ENCODE measurements around the gene MALRD1.
"Not testable (repeated sequence)": the region's sequence is repeated elsewhere in the genome, so short reads cannot be mapped to it uniquely, and the experiment has no call there.

The MALRD1 gene

DNA sequence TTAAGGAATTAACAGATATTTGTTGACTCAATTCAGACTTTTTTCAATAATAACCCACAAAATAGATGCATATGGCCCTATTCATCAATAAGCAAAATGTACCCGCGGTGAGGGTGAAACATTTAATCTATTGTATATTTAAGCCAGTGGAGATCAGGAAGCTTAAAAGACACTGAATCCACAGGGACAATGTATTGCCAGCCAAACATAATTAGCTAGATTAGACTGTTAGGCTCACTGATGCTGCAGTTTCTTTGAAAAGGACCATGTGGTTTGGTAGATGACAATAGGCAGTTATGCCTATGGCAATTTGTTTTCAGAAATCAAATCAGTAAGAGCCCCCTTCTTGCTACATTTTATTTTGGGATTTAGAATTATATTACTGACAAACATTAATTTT is 680.4 kb downstream of the MALRD1 start:
- CTCF ChIA-PET, result interaction anchor here (1.2 to 1.5 kb wide), 4 partner anchors 11 to 60 kb away, joined by 3 to 4 read pairs (median 3); no protein-coding TSS in a partner anchor
- no peaks in the 10 kb centered on the region for H3K36me3 ChIP-seq (ENCODE audit: control insufficient read depth in 4 of 4, insufficient read depth in 4 of 4, low read length in 3 of 4)
- peak overlapping the region in 1 of 7 experiments; percentile 30 for H3K4me3 ChIP-seq (ENCODE audit: control insufficient read depth in 1 of 7, extremely low read depth in 1 of 7, insufficient read depth in 4 of 7, low read depth in 2 of 7, low read length in 6 of 7)
- POLR2A ChIA-PET, result interaction anchor here (1.5 kb wide), 1 partner anchor 86 kb away, joined by 5 read pairs; no protein-coding TSS in a partner anchor
- no CpG with 5 or more reads among the region's 2 CpGs for WGBS (ENCODE audit: insufficient coverage)
- H3K9me3 ChIP-seq (ENCODE audit: control extremely low read depth in 1 of 5, control insufficient read depth in 4 of 5, insufficient read depth in 2 of 5, low read depth in 1 of 5, low read length in 4 of 5), result peaks cover 0 to 8% (median 0%) of the 10 kb centered on the region in 5 experiments
- peak in 1 of 3 donors; percentile 52 for DNase-seq
- H3K4me1 ChIP-seq (ENCODE audit: control extremely low read depth in 1 of 4, control insufficient read depth in 4 of 4, insufficient read depth in 4 of 4, low read length in 3 of 4), result peaks cover 5 to 43% (median 26%) of the 10 kb centered on the region in 4 experiments
- H3K27me3 ChIP-seq (replicated peaks in 2 of 5; ENCODE audit: control insufficient read depth in 4 of 5, insufficient read depth in 5 of 5, low read length in 4 of 5), result no peaks in the 10 kb centered on the region
- peak overlapping the region in 1 of 2 experiments; percentile 11 for H3K27ac ChIP-seq (ENCODE audit: insufficient read depth in 1 of 2, low read depth in 1 of 2, low read length in 2 of 2, poor library complexity in 1 of 2, severe bottlenecking in 2 of 2)

- ChIA-PET CTCF (interaction anchor here (0.9 kb wide), 1 partner anchor 42 kb away, joined by 3 read pairs; no protein-coding TSS in a partner anchor), POLR2A (no interaction called here)
- WGBS (ENCODE audit: insufficient coverage), result no CpG with 5 or more reads among the region's 2 CpGs
- peaks cover 0 to 5% (median 0%) of the 10 kb centered on the region in 5 experiments for H3K9me3 ChIP-seq (ENCODE audit: control extremely low read depth in 1 of 5, control insufficient read depth in 4 of 5, insufficient read depth in 2 of 5, low read depth in 1 of 5, low read length in 4 of 5)
- peak; percentile 73 to 96 (median 90) for DNase-seq
- peak overlapping the region; percentile 46 to 73 for H3K27ac ChIP-seq (ENCODE audit: insufficient read depth in 1 of 2, low read depth in 1 of 2, low read length in 2 of 2, poor library complexity in 1 of 2, severe bottlenecking in 2 of 2)
- no peaks in the 10 kb centered on the region for H3K27me3 ChIP-seq (replicated peaks in 2 of 5; ENCODE audit: control insufficient read depth in 4 of 5, insufficient read depth in 5 of 5, low read length in 4 of 5)
- no peaks in the 10 kb centered on the region for H3K36me3 ChIP-seq (ENCODE audit: control insufficient read depth in 4 of 4, insufficient read depth in 4 of 4, low read length in 3 of 4)
- H3K4me3 ChIP-seq (ENCODE audit: control insufficient read depth in 1 of 7, extremely low read depth in 1 of 7, insufficient read depth in 4 of 7, low read depth in 2 of 7, low read length in 6 of 7), result peak overlapping the region in 1 of 7 experiments; percentile 34
- H3K4me1 ChIP-seq (ENCODE audit: control extremely low read depth in 1 of 4, control insufficient read depth in 4 of 4, insufficient read depth in 4 of 4, low read length in 3 of 4), result peaks cover 5 to 43% (median 26%) of the 10 kb centered on the region in 4 experiments
Measured at GRCh38 chr10:19730167-19730906, 681.7 kb downstream of the MALRD1 start.

DNA sequence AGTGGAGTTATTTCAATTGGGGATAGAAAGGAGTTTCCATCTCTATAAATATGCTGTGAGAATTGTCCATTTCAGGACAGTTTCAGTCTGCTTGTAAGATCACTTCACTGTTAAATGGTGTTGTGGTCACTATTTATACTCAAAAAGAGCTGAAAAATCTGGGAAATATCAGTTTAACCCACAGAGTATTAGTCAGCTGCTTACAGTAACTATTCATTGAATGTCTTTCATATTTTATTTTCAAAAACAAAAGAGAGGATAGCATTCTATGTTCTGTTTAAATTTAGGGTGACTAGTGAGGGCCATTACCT is 682.3 kb downstream of the MALRD1 start:
- peak overlapping the region; percentile 46 to 73 for H3K27ac ChIP-seq (ENCODE audit: insufficient read depth in 1 of 2, low read depth in 1 of 2, low read length in 2 of 2, poor library complexity in 1 of 2, severe bottlenecking in 2 of 2)
- DNase-seq, result no peak
- CTCF ChIA-PET, result no interaction called here

DNA sequence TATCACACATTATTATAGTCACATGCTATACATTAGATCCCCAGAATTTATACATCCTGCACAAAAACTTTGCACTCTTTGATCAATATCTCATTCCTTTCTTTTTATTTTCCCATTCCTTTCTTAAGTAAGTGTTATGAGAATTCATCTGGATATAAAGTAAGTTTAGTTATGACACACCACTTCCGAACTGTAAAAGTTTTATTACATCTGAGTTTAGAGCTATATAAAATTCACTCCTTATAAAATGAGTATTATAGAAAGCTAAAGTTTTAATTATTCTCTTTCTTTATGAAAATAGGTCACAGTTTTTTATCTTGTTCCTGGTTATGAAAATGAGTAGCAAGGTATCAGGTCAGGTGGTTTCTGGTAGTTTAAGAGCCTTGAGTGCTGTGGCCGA is 683.0 kb downstream of the MALRD1 start:
- ChIA-PET POLR2A (no interaction called here), CTCF (no interaction called here)
- no peaks in the 10 kb centered on the region for H3K9me3 ChIP-seq (ENCODE audit: control extremely low read depth in 1 of 5, control insufficient read depth in 4 of 5, insufficient read depth in 2 of 5, low read depth in 1 of 5, low read length in 4 of 5)
- no peak for DNase-seq
- no peaks in the 10 kb centered on the region for H3K27me3 ChIP-seq (replicated peaks in 2 of 5; ENCODE audit: control insufficient read depth in 4 of 5, insufficient read depth in 5 of 5, low read length in 4 of 5)
- peak overlapping the region in 1 of 2 experiments; percentile 73 for H3K27ac ChIP-seq (ENCODE audit: insufficient read depth in 1 of 2, low read depth in 1 of 2, low read length in 2 of 2, poor library complexity in 1 of 2, severe bottlenecking in 2 of 2)
- no peak overlapping the region for H3K4me3 ChIP-seq (ENCODE audit: control insufficient read depth in 1 of 7, extremely low read depth in 1 of 7, insufficient read depth in 4 of 7, low read depth in 2 of 7, low read length in 6 of 7)
- no peaks in the 10 kb centered on the region for H3K36me3 ChIP-seq (ENCODE audit: control insufficient read depth in 4 of 4, insufficient read depth in 4 of 4, low read length in 3 of 4)
- H3K4me1 ChIP-seq (ENCODE audit: control extremely low read depth in 1 of 4, control insufficient read depth in 4 of 4, insufficient read depth in 4 of 4, low read length in 3 of 4), result peaks cover 5 to 43% (median 26%) of the 10 kb centered on the region in 4 experiments
- no CpG with 5 or more reads among the region's 2 CpGs for WGBS (ENCODE audit: insufficient coverage)

More for the DNA sequence above, 682.3 kb downstream of the MALRD1 start:
- H3K36me3 ChIP-seq (ENCODE audit: control insufficient read depth in 4 of 4, insufficient read depth in 4 of 4, low read length in 3 of 4), result no peaks in the 10 kb centered on the region
- no peaks in the 10 kb centered on the region for H3K9me3 ChIP-seq (ENCODE audit: control extremely low read depth in 1 of 5, control insufficient read depth in 4 of 5, insufficient read depth in 2 of 5, low read depth in 1 of 5, low read length in 4 of 5)
- H3K4me1 ChIP-seq (ENCODE audit: control extremely low read depth in 1 of 4, control insufficient read depth in 4 of 4, insufficient read depth in 4 of 4, low read length in 3 of 4), result peaks cover 5 to 43% (median 26%) of the 10 kb centered on the region in 4 experiments
- POLR2A ChIA-PET, result no interaction called here
- H3K4me3 ChIP-seq (ENCODE audit: control insufficient read depth in 1 of 7, extremely low read depth in 1 of 7, insufficient read depth in 4 of 7, low read depth in 2 of 7, low read length in 6 of 7), result peak overlapping the region in 1 of 7 experiments; percentile 18
- no peaks in the 10 kb centered on the region for H3K27me3 ChIP-seq (replicated peaks in 2 of 5; ENCODE audit: control insufficient read depth in 4 of 5, insufficient read depth in 5 of 5, low read length in 4 of 5)

DNA sequence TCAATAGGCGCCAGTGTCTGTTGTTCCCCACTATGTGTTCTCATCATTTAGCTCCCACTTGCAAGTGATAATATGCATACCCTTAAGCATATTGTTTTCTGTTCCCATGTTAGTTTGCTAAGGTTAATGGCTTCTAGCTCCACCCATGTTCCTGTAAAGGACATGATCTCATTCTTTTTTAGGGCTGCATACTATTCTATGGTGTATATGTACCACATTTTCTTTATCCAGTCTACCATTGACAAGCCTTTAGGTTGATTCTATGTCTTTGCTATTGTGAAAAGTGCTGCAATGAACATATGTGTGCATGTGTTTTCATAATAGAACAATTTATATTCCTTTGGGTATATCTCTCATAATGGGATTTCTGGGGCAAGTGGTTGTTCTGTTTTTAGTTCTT is 689.8 kb downstream of the MALRD1 start:
- no peak overlapping the region for H3K27ac ChIP-seq (ENCODE audit: insufficient read depth in 1 of 2, low read depth in 1 of 2, low read length in 2 of 2, poor library complexity in 1 of 2, severe bottlenecking in 2 of 2)
- no peak for DNase-seq
- ChIA-PET POLR2A (no interaction called here), CTCF (no interaction called here)
- WGBS (ENCODE audit: insufficient coverage), result 100% methylated on average over 1 of the region's 1 CpG
- no peaks in the 10 kb centered on the region for H3K27me3 ChIP-seq (replicated peaks in 2 of 5; ENCODE audit: control insufficient read depth in 4 of 5, insufficient read depth in 5 of 5, low read length in 4 of 5)
- H3K4me1 ChIP-seq (ENCODE audit: control extremely low read depth in 1 of 4, control insufficient read depth in 4 of 4, insufficient read depth in 4 of 4, low read length in 3 of 4), result no peaks in the 10 kb centered on the region
- peaks cover 0 to 4% (median 0%) of the 10 kb centered on the region in 5 experiments for H3K9me3 ChIP-seq (ENCODE audit: control extremely low read depth in 1 of 5, control insufficient read depth in 4 of 5, insufficient read depth in 2 of 5, low read depth in 1 of 5, low read length in 4 of 5)
- no peaks in the 10 kb centered on the region for H3K36me3 ChIP-seq (ENCODE audit: control insufficient read depth in 4 of 4, insufficient read depth in 4 of 4, low read length in 3 of 4)
- no peak overlapping the region for H3K4me3 ChIP-seq (ENCODE audit: control insufficient read depth in 1 of 7, extremely low read depth in 1 of 7, insufficient read depth in 4 of 7, low read depth in 2 of 7, low read length in 6 of 7)

- H3K9me3 ChIP-seq (ENCODE audit: control extremely low read depth in 1 of 5, control insufficient read depth in 4 of 5, insufficient read depth in 2 of 5, low read depth in 1 of 5, low read length in 4 of 5); H3K36me3 ChIP-seq (ENCODE audit: control insufficient read depth in 4 of 4, insufficient read depth in 4 of 4, low read length in 3 of 4); DNase-seq; H3K4me1 ChIP-seq (ENCODE audit: control extremely low read depth in 1 of 4, control insufficient read depth in 4 of 4, insufficient read depth in 4 of 4, low read length in 3 of 4); POLR2A ChIA-PET; H3K27ac ChIP-seq (ENCODE audit: insufficient read depth in 1 of 2, low read depth in 1 of 2, low read length in 2 of 2, poor library complexity in 1 of 2, severe bottlenecking in 2 of 2); H3K27me3 ChIP-seq (replicated peaks in 2 of 5; ENCODE audit: control insufficient read depth in 4 of 5, insufficient read depth in 5 of 5, low read length in 4 of 5); H3K4me3 ChIP-seq (ENCODE audit: control insufficient read depth in 1 of 7, extremely low read depth in 1 of 7, insufficient read depth in 4 of 7, low read depth in 2 of 7, low read length in 6 of 7): not testable (repeated sequence)
- WGBS (ENCODE audit: insufficient coverage), result no CpG with 5 or more reads among the region's 7 CpGs
- CTCF ChIA-PET, result interaction anchor here (0.5 kb wide), 1 partner anchor 163 kb away, joined by 4 read pairs; no protein-coding TSS in a partner anchor
Measured at GRCh38 chr10:19739232-19739631, 690.6 kb downstream of the MALRD1 start.

GRCh38 chr10:19742144-19742543 is 693.5 kb downstream of the MALRD1 start:
- H3K27me3 ChIP-seq (replicated peaks in 2 of 5; ENCODE audit: control insufficient read depth in 4 of 5, insufficient read depth in 5 of 5, low read length in 4 of 5); H3K36me3 ChIP-seq (ENCODE audit: control insufficient read depth in 4 of 4, insufficient read depth in 4 of 4, low read length in 3 of 4); H3K4me3 ChIP-seq (ENCODE audit: control insufficient read depth in 1 of 7, extremely low read depth in 1 of 7, insufficient read depth in 4 of 7, low read depth in 2 of 7, low read length in 6 of 7); H3K4me1 ChIP-seq (ENCODE audit: control extremely low read depth in 1 of 4, control insufficient read depth in 4 of 4, insufficient read depth in 4 of 4, low read length in 3 of 4); POLR2A ChIA-PET; H3K9me3 ChIP-seq (ENCODE audit: control extremely low read depth in 1 of 5, control insufficient read depth in 4 of 5, insufficient read depth in 2 of 5, low read depth in 1 of 5, low read length in 4 of 5): not testable (repeated sequence)
- WGBS (ENCODE audit: insufficient coverage), result 17% methylated on average over 1 of the region's 4 CpGs
- DNase-seq, result peak in 2 of 3 donors; percentile 40 to 75
- CTCF ChIA-PET, result interaction anchor here (0.9 kb wide), 1 partner anchor 13 kb away, joined by 3 read pairs; no protein-coding TSS in a partner anchor
- peak overlapping the region in 1 of 2 experiments; percentile 71 for H3K27ac ChIP-seq (ENCODE audit: insufficient read depth in 1 of 2, low read depth in 1 of 2, low read length in 2 of 2, poor library complexity in 1 of 2, severe bottlenecking in 2 of 2)
